Suprapubic skin (tissue), 4 donors: ENCODE data around the gene AGAP3.

Experiments used
- POLR2A ChIP-seq, 2 donors: fragments of 450-650 bp; IDR thresholded peaks; one replicate each; pipeline ENCODE4 v1.6.1; 2017; ENCODE audit warnings: antibody characterized with exemption in 2 of 2, mild to moderate bottlenecking in 2 of 2, moderate library complexity in 2 of 2
- POLR2AphosphoS5 ChIP-seq, 3 donors: sonication (generic); formaldehyde crosslinking; IDR thresholded peaks; one replicate each; pipeline ENCODE4 v1.6.1; 2017; ENCODE audit warnings: antibody characterized with exemption in 3 of 3
- TF ChIP-seq, protein P1 (sequence below), 2 donors: fragments of 200-600 bp in 1 of 2; fragments of 450-650 bp in 1 of 2; sonication (generic) in 1 of 2; IDR thresholded peaks; one replicate each; pipeline ENCODE4 v1.5.1; 2016 to 2019; ENCODE audit warnings: antibody characterized with exemption in 2 of 2, mild to moderate bottlenecking in 1 of 2, moderate library complexity in 1 of 2

DNA sequence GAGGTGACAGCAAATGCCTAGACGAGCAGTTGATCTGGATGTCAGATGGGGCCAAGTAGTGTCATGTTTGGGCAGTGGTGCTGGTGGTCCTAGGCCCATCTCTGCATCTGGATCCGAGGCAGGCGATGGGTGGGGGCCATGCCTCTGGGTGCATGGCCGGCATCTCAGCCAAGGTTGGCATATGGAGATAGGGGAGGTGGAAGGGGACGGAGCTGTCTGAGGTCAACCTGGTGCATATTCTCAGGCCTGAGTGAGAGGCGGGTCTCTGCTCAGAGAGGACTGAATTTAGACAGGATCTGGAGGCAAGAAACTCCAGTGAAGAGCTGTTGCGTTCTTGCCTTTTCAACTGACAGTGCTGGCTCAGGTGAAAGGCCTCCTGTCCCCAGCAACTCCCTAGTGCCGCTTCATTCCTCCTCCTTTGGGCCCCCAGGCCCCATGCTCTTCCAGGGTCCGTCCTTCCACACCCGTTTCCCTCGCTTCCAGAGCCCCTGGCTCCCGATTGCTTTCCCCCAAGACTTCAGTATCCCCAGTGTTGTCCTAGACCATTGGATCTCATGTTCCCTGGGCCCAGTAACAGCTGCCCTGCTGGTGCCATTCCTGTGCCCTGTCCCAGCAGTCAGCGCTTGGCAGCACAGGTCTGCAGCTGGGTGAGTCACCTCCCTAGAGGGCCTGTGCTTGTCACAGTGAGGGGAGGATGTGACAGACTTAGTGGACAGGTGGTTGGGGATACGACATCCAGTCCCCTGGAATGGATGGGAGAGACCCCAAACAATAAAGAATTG, 48.7 kb downstream of the AGAP3 start:
- TF ChIP-seq, protein P1, sequence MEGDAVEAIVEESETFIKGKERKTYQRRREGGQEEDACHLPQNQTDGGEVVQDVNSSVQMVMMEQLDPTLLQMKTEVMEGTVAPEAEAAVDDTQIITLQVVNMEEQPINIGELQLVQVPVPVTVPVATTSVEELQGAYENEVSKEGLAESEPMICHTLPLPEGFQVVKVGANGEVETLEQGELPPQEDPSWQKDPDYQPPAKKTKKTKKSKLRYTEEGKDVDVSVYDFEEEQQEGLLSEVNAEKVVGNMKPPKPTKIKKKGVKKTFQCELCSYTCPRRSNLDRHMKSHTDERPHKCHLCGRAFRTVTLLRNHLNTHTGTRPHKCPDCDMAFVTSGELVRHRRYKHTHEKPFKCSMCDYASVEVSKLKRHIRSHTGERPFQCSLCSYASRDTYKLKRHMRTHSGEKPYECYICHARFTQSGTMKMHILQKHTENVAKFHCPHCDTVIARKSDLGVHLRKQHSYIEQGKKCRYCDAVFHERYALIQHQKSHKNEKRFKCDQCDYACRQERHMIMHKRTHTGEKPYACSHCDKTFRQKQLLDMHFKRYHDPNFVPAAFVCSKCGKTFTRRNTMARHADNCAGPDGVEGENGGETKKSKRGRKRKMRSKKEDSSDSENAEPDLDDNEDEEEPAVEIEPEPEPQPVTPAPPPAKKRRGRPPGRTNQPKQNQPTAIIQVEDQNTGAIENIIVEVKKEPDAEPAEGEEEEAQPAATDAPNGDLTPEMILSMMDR (IDR thresholded peaks at IDR 0.05): no peak
- TF ChIP-seq POLR2A (IDR thresholded peaks at IDR 0.05) (no peak), POLR2AphosphoS5 (IDR thresholded peaks at IDR 0.05) (no peak)
